Activated T-cell treated with anti-CD3 and anti-CD28 coated beads for 48 hours (primary cell): ENCODE results near the gene NCAPD3.

Source experiments
- DNase-seq: peaks from one replicate; pipeline ENCODE4 v3.0.0-alpha.2; 2020; ENCODE audit warnings: low read depth

NCAPD3 gene

GRCh38 chr11:134253188-134253993, 29.6 kb upstream of the NCAPD3 start, which contains the start of the genes ACAD8 and THYN1:
ACAD8 (plus strand) TSS chr11:134253568; CDS start chr11:134253601, 33 bp downstream.
THYN1 (minus strand) TSS chr11:134253352; CDS start chr11:134252882, 470 bp downstream.
- DNase-seq = peak; percentile 94

DNA sequence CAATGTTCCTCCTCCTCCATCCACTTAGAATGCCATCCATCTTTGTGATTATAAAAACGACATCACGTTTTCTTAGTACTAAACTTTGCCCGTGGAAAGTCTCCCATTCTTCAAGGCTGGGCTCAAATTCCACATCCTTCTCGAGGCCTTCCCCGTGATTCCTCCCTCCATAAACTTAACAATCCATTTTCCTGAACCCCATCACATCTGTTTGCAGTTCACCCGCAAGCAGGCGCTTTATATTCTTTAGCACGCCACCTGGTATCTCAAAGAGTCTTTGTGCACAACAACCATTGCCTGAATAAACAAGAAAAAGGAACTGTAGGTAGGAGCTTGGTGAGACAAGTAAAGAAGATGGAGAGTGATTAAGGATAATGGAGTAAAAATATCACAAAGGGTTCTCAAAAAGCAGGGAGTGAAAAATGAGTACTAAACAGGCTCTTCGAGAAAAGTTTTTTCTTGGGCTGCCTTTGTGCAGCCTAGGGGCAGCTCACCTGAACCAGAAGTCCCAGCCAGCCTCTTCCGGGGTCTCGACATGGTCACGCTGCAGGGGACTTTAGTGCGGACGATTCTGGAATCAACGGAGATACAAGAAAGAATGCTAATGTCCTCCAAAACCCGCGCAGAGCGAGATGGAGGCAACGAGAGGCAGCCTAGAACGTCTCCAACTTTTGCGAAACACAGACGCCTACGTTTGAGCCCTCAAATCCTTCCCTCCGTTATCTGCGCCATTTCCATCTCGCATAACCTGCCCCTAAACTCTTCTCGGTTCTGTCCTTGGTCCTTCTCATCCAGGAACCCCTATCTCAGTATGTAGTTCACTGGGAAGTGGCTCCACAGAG, 28.8 kb upstream of the NCAPD3 start:
- peak; percentile 12 for DNase-seq

DNA sequence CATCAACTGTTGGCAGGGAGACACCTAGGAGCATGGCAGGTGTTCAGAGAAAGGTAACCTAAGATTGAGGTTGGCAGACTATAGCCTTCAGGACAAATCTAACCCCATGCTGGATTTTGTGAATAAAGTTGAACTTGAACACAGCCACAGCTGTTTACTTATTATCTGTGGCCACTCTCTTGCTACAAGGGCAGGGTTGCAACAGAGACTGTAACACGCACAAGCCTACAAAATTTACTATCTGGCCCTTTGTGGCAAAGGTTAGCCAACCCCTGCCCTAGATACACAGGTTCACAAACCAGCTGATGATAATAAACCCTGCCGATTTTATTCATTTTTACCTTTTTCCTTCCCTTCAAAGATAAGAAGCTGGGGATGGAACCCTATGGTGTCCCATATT, 26.9 kb upstream of the NCAPD3 start:
- DNase-seq = no peak

- no peak for DNase-seq
These were observed 26.5 kb upstream of the NCAPD3 start for GRCh38 chr11:134250246-134250645.

- no peak for DNase-seq
These were observed 25.2 kb upstream of the NCAPD3 start for GRCh38 chr11:134248910-134249480.

DNA sequence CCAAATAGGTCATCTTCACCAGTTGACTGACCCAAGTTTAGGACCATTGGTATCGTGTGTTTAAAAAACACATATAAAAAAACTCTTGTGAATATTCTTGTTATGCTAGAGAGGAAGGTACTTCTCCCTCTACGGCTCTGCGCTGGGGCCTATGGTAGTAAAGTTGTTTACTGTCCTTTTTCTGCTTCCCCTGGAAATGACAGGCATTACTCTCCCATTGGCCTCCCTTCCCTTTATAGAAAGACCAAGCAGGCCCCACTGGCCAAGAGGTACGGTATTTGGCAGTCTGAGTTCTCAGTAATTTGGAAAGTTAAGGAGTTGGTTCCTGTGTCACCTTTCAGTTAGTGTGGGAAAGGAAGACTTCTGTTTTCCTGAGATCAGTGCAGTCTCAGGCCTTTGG, 22.9 kb upstream of the NCAPD3 start:
- no peak for DNase-seq

- DNase-seq = no peak
These were observed 22.3 kb upstream of the NCAPD3 start for GRCh38 chr11:134246100-134246499.

DNA sequence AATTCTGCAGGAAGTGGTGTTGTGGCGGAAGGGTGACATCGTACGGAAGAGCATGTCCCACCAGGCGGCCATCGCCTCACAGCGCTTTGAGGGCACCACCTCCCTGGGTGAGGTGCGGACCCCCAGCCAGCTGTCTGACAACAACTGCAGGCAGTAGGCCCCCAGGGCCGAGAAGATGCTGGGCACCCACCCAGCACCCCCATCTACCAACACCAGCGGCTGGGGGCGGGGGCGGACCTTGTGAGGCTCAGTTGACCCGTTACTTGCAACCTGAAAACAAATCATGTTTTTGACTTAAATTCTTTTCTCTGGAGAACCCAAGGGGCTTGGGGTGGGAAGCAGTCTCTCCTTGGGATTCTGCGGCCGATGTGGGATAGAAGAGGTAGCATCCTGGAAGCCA, 21.7 kb upstream of the NCAPD3 start:
- no peak for DNase-seq

GRCh38 chr11:134244593-134244992, 20.8 kb upstream of the NCAPD3 start:
- DNase-seq = no peak

GRCh38 chr11:134243913-134244312, 20.1 kb upstream of the NCAPD3 start:
- no peak for DNase-seq

GRCh38 chr11:134242376-134242775, 18.6 kb upstream of the NCAPD3 start:
- no peak for DNase-seq

GRCh38 chr11:134240592-134240991, 16.8 kb upstream of the NCAPD3 start:
- DNase-seq = no peak

- DNase-seq = no peak
These were observed 15.2 kb upstream of the NCAPD3 start for GRCh38 chr11:134238956-134239355.

DNA sequence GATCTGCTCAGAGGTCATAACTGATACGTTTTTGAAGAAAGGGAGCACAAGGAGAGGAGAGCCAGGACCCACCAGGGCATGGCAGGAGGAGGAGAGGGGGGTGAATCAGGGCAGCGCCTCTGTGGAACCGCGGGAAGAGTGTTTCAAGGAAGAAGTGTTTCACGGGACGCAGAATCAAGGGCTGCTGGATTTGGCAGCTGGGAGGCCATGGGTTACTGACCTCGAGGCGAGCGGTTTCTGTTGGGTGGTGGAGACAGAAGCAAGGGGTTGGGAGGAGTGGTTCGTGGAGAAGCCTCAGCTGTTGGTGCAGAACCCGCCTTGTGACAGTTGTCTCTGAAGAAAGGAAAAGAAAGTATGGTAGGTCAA, 13.8 kb upstream of the NCAPD3 start:
- no peak for DNase-seq

GRCh38 chr11:134236834-134237556, 13.2 kb upstream of the NCAPD3 start:
- no peak for DNase-seq

- DNase-seq = no peak
These were observed 11.6 kb upstream of the NCAPD3 start for GRCh38 chr11:134235399-134235798.

GRCh38 chr11:134233729-134234179, 10.0 kb upstream of the NCAPD3 start:
- DNase-seq = no peak

DNA sequence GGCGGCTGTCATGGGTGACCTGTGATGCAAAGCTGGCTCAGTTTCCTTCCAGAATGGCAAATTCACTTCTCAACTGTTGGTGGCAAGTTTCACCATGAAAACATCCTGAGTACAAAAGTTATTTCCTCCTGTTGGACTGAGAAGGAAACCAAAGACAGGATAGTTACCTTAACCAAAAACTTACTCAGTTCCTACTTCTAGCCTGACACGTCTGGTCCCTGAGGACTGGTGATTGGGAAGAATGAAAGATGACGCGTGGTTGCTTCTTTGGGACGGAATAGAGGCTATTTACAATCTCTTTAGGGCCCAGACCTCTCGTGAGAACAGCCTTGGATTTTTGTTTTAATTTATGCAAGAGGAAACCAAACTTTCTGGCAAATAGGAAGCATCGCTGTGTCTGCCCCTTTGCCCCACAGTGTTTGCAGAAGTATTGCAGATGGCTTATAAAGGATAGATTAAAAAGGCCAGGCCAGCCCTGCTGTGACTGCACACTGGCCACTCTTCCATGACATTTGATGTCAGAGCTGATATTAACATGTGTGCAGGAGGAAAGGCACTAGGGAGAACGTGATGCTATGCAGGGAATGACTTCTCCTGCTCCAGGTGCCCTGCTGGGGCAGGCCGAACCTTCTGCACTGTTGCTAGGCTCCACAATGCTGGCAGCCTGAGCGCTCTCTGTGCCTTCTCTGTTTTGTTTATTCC, 8.3 kb upstream of the NCAPD3 start:
- DNase-seq = no peak

- DNase-seq = no peak
These were observed 6.6 kb upstream of the NCAPD3 start for GRCh38 chr11:134230339-134230738.

GRCh38 chr11:134229126-134229790, 5.5 kb upstream of the NCAPD3 start:
- no peak for DNase-seq

DNA sequence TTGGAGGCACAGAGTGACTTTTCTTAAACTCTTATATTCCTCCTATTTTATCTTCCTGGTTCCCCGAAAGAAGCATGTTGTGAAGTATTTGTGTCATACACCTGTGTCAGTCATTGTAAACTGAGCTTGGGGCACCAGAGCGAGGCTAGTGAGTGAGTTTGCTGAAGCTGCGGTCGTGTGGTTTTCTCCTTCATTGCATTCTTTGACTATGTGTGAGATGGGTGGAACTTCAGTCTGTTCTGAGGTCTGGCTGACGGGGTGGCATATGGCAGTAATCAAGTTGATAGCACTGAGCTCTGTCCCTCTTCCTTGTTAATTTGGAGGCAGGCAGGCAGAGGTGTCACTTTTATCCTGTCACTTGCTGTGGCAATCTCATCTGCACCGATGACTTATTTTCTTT, 4.9 kb upstream of the NCAPD3 start:
- DNase-seq = peak; percentile 12
